ENCODE measurements around the gene CEP70.
"Not testable (repeated sequence)": the region's sequence is repeated elsewhere in the genome, so short reads cannot be mapped to it uniquely, and the experiment has no call there.

CEP70 gene

DNA sequence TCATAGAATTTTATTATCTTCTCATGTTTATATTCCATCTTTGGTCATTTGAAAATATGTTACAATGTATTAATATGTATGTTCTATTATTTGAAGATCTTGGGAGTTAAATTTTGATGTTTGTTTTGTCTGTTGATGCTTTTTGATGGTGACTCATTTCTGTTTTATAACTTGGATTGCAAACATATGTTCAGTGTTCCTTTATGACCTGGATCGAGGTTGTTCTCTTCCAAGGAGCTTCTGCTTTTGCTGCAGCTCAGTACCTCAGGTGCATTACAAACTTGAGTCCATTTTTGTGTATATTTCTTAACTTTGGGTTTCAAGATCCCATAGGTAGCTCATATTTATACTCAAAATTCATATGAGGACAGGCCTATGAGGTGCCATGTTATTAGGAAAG lies 122.6 kb downstream of the CEP70 start:
- no peak for DNase-seq (ENCODE audit: low spot score)

GRCh38 chr3:138470687-138471086 lies 123.4 kb downstream of the CEP70 start:
- no peak for DNase-seq (ENCODE audit: low spot score)

DNA sequence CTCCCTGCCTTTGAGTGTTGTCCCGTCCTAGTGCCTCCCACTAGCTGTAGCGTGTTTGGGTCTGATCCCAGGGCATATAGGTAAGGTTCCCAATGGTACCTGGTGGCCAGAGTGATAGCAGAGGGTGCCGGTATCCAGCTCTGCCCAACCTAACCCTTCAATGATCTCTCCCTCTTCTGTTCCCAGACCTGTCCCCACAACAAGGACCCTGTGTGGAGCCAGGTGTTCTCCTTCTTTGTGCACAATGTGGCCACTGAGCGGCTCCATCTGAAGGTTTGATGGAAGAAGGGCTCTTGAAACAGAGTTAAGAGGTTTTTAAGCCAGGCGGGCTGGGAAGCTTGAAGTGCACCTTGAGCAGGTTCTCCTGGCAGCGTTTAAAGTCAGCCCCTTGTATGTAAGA lies 124.2 kb downstream of the CEP70 start:
- no peak for DNase-seq (ENCODE audit: low spot score)

DNA sequence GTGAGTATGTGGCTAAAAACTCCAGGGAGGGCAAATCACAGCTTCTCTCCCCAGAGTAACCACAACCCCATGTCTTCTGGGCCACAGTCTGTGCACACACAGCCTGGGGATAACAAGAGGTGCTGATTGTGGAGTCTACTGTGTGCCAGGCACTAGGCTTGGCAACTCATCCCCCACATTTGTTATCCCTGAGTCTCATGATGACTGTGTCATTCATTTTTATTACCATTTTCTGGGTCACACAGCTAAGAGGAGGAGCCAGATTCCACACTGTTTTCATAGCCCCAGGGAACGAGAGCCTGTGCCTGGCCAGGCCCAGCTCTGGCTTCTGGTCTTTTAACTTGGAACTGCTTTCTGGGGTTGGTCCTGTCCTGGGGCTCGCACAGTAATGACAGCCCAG lies 125.2 kb downstream of the CEP70 start:
- DNase-seq (ENCODE audit: low spot score): no peak

DNA sequence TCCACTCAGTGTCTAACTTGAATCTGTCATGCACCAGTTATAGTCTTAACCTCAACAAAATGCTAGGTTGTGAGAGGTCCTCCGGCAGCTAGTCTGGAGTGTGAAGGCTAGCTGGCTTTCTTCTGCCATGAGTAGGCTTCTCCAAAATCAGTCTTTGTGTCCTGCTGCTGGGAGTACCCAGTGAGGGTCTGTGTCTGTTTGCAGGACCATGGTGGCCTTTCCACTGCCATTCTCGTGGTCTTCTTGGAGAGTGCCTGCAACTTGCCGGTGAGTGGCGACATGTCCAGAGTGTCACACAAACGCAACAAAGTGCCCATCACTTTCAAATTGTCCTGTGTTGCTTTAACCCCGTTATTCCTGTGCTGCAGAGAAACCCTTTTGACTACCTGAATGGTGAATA lies 125.6 kb downstream of the CEP70 start:
- DNase-seq (ENCODE audit: low spot score): no peak

GRCh38 chr3:138467931-138468330 lies 126.1 kb downstream of the CEP70 start:
- DNase-seq (ENCODE audit: low spot score): no peak

DNA sequence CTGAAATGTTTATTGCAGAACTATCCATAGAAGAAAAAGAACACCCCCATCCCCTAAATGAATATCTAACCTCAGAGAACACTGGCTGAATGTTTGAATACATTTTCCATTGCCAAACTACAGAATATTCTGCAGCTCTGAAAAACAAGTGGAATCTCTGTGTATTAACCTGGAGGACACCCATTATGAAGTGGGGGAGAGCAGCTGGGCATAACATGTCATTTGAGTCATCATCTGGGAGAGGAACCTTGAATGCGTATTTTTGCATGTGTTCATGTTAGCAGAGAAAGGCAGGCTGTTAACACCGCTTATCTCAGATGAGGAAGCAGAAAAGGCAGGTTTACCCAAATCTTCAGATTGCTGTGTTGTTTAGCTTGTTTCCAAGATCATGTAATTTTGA lies 128.1 kb downstream of the CEP70 start:
- no peak for DNase-seq (ENCODE audit: low spot score)

DNA sequence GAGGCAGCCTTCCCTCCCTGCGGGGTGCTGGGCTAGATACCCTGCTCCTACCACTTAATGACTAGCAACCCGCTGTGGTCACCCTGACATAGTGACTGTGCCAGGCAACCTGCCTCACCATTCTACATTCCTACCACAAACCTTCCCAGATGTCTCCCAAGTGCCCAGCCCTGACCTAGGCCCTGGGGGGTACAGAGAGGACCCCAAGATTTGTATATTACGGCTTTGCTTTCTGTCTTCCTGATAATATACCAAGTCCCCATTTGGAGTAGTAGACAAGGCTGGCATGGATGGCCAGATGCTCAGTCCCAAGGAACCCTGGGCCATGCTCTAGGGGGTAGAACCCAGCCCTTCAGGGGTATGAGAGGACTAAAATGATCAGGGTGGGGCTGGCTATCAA lies 128.6 kb downstream of the CEP70 start:
- no peak for DNase-seq (ENCODE audit: low spot score)

- DNase-seq (ENCODE audit: low spot score): no peak
These were observed 129.6 kb downstream of the CEP70 start for GRCh38 chr3:138464491-138464860.

GRCh38 chr3:138463724-138464490 lies 130.2 kb downstream of the CEP70 start:
- DNase-seq (ENCODE audit: low spot score): no peak

DNA sequence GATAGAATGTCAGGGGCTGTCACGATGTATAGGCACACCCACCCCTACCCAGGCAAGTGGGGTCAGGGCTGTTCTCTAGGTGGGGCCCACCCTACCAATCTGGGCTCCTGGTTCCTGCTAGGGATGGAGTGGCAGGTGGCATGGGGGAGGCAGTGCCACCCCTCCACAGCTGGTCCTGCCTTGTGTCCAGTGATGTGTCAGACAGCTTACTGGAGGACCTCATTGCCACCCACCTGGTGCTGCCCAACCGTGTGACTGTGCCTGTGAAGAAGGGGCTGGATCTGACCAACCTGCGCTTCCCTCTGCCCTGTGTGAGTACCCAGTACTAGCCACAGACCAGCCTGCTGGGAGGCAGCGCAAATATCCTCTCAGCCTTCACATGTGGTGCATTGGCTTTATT lies 132.2 kb downstream of the CEP70 start:
- DNase-seq (ENCODE audit: low spot score): no peak

GRCh38 chr3:138461246-138461645 lies 132.8 kb downstream of the CEP70 start:
- DNase-seq (ENCODE audit: low spot score): no peak

DNA sequence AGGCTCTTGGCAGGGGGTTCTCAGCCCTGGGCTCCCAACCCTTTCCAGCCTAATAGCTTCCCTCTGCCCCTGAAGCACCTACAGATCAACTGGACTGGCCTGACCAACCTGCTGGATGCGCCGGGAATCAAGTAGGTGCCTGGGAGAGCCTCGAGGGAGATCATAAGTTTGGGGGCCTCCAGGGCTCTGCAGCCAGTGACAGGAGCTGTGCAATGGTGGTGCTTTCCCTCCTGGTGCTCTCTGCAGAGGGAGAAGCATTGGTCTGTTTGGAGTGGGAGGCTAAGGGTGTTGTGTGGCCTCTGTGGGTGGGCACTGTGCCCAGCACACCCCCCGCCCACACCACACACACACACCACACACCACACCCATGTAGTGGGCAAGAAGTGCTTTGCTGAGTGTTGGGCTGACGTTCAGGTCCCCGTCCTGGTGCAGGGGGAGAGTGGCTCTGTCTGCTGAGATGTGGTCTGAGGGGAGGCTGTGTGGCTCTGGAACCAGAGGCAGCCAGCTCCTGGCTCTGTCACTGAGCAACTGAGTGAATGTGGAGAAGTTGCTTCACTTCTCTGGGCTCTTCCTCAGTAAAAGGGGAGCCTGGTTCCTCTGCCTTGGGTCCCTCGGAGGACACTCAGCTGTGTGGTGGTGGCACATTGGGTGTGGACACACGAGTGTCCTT lies 133.4 kb downstream of the CEP70 start:
- DNase-seq (ENCODE audit: low spot score): no peak

- DNase-seq (ENCODE audit: low spot score): no peak
These were observed 134.2 kb downstream of the CEP70 start for GRCh38 chr3:138459619-138460535.

DNA sequence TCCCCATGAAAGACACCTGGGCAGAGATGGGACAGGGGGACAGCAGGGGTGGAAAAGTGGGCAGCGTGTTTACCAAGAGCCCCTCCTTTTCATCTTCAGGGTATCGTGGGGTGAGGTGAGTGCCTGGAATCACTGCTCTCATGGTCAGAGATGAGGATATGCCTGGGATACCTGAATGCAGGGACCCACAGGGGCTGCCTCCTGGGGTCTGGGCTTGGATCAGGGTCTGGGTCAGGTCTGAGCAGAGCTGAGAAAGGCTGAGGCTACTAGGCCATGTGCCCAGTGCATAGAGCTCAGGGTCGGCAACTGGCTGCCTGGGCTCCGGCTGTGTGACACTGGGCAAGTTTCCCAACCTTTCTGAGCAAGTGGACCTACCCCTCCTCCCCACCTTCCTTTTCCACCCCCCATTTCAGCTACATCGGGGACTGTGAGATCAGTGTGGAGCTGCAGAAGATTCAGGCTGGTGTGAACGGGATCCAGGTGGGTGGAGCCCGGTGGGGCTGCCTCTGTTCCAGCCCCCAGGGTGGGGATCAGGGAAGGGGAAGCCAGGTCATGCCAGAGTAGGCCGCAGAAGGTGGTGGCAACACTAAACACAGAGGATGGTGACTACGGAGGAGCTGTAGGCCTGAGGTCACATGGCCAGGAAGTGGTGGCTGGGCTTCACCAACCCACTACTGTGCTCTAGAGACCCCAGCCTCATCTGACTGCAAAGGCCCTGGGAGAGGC lies 135.1 kb downstream of the CEP70 start:
- no peak for DNase-seq (ENCODE audit: low spot score)

GRCh38 chr3:138457863-138458735 lies 136.0 kb downstream of the CEP70 start:
- no peak for DNase-seq (ENCODE audit: low spot score)

GRCh38 chr3:138456961-138457862 lies 136.8 kb downstream of the CEP70 start:
- DNase-seq (ENCODE audit: low spot score): no peak

DNA sequence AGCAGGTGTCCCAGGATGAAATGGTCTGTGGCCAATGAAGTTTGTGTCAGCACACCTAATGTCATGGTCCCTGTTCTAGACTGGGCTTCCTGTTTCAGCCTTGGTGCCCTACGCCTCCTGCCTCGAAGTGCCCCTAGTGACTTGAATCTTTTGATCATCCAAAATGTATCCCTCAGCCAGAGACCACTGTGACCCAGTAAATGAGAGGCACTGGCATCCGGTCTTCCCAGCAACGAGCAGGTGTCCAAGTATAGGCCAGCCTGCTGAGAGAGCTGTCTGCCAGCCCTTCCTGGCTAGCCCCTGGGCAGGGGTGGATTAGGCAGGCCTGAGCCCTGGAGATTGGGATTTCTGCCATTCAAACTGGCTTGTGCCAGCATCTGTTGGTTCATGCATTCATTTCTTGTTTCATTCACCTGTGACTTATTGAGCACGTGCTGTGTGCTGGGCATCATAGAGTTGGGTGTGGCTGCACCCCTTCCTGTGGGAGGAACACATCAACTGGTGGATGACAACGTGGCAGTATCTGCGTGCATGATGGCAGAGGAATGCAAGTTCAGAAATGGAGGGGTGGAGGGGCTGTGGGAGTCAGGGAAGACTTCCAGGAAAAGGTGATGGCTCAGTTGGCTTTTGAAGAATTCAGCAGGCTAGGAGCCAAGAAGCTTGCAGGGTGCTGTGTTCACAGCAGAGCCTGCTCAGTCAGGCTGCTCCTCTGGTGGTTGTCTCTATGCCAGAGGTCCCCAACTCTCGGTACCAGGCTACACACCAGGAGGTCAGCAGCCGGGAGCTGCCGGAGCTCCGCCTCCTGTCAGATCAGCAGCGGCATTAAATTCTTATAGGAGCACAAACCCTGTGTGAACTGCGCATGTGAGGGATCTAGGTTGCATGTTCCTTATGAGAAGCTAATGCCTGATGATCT lies 138.0 kb downstream of the CEP70 start:
- DNase-seq (ENCODE audit: low spot score): no peak

GRCh38 chr3:138453940-138454339 lies 140.1 kb downstream of the CEP70 start:
- DNase-seq (ENCODE audit: low spot score): not testable (repeated sequence)

Data from putamen (tissue), 1 donor.